NB4 (cell line): ENCODE data around the gene CTXN1.

Experiments
- CTCF ChIP-seq: IDR thresholded peaks from one replicate; pipeline ENCODE4 v1.5.1; 2012; ENCODE audit warnings: low read depth, low read length
- POLR2A ChIP-seq: IDR thresholded peaks from 2 replicates; pipeline ENCODE4 v1.6.1; 2011; ENCODE audit warnings: mild to moderate bottlenecking; ENCODE audit not compliant: insufficient read length; ENCODE audit errors: extremely low read depth

- no peak for TF ChIP-seq CTCF
- no peak for TF ChIP-seq POLR2A
Observed at GRCh38 chr19:7975037-7975436, 49.1 kb upstream of the CTXN1 start.
